ENCODE data around the gene COL25A1. TPM values are rescaled to one million over a fixed set of nuclear protein-coding genes. Genes with fewer than 3 reads are reported as not detected.

The COL25A1 gene
- total RNA-seq, 1 donor from 2014 or later: 1.3 TPM

DNA sequence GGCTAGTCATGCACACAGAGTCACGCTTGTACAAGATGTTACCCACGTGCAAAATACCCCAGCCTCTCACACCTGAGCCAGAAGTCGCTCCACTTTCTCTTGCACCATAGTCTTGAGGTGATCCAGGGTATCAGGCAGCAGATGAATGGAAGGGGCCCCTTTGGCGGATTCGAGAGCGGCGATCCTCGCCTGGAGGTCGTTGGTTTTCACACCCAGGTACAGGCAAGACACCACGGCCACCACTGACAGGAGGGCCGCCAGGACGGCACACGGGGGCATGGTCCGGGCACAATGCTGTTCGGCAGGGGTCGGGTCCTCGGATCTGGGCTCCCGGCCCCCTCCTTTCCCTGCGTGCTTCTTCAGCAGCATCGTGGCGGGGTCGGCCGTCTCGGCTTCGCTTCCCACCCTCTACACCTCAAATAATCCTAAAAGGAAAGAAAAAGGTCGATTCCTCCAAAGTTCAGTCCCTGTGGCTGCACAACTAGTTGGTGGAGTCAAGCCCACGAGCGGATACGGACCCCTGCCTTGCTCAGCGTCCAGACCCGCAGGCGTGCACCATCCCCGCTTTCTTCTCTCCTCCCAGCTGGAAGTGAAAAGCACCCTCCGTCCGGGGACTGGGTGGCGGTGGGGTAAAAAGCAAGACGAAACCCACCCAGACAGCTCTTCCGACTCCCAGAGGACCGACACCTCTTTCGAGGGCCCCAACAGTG, 652 bp downstream of the COL25A1 start:
- Mint-ChIP-seq H3K4me1 (ENCODE audit: unreplicated experiment) (peaks cover 10% of the 10 kb centered on the region), H3K4me3 (ENCODE audit: unreplicated experiment) (peak overlapping the region; percentile 78), H3K36me3 (ENCODE audit: unreplicated experiment) (no peaks in the 10 kb centered on the region), H3K9me3 (ENCODE audit: unreplicated experiment) (no peaks in the 10 kb centered on the region), H3K27ac (ENCODE audit: unreplicated experiment) (no peak overlapping the region), H3K27me3 (ENCODE audit: unreplicated experiment) (peaks cover 44% of the 10 kb centered on the region)
- no peak for DNase-seq (ENCODE audit: extremely low spot score, unreplicated experiment)
- TF ChIP-seq, protein P1, sequence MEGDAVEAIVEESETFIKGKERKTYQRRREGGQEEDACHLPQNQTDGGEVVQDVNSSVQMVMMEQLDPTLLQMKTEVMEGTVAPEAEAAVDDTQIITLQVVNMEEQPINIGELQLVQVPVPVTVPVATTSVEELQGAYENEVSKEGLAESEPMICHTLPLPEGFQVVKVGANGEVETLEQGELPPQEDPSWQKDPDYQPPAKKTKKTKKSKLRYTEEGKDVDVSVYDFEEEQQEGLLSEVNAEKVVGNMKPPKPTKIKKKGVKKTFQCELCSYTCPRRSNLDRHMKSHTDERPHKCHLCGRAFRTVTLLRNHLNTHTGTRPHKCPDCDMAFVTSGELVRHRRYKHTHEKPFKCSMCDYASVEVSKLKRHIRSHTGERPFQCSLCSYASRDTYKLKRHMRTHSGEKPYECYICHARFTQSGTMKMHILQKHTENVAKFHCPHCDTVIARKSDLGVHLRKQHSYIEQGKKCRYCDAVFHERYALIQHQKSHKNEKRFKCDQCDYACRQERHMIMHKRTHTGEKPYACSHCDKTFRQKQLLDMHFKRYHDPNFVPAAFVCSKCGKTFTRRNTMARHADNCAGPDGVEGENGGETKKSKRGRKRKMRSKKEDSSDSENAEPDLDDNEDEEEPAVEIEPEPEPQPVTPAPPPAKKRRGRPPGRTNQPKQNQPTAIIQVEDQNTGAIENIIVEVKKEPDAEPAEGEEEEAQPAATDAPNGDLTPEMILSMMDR (IDR thresholded peaks at IDR 0.05): no peak

DNA sequence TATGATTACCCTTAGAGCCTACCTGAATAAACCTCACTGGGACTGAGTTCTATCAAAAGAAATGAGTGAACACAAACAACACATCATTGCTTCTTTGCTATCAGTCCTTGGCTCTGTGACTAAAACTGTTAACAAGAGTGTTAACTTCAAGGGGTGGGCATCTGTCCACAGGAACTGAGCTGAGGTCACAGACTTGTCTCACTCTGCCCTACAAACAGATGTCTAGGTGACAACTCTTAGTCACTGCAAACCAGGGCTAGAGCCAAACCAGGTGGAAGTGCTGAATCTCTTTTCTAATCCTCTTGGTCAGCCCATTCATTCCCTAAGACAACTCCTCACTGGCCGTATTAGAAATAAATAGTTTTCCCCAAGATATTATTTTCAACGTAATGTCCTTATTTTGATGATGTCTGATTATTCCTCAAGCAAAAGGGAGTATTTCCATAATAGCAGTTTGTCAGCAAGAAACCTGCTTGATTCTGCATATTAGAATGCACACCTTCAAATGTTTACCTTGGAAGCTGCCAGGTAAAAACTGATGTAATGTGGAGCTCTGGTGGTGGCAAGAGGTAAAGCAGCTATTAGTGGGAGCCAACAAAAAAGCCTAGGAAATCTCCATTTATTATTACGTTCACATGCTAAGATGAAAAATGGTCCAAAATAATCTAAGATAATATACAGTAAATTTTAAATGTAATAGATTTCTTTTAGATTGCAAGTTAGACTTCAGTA, 4.0 kb downstream of the COL25A1 start:
- Mint-ChIP-seq H3K4me1 (ENCODE audit: unreplicated experiment) (peaks cover 13% of the 10 kb centered on the region), H3K27ac (ENCODE audit: unreplicated experiment) (no peak overlapping the region), H3K27me3 (ENCODE audit: unreplicated experiment) (peaks cover 30% of the 10 kb centered on the region), H3K4me3 (ENCODE audit: unreplicated experiment) (no peak overlapping the region), H3K9me3 (ENCODE audit: unreplicated experiment) (no peaks in the 10 kb centered on the region), H3K36me3 (ENCODE audit: unreplicated experiment) (no peaks in the 10 kb centered on the region)
- DNase-seq (ENCODE audit: extremely low spot score, unreplicated experiment): no peak
- TF ChIP-seq, protein P1 (IDR thresholded peaks at IDR 0.05): peak; percentile 68

DNA sequence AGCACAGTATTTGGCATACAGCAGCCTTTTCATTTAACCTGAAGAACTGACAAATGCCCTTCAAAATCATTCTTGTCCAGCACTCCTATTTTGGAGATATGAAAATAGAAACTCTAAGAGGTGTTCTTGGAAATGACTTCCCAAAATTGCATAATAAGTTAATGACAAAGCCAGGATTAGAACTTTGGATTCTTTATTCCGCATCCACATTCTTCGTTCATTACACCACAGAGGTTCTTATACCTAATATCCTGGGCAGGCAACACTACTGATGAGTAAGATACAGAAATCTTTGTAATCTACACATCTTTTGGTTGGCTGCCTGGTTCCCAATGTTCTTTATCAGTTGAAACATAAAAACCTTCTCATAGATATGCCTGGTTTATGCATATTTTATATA, 5.9 kb downstream of the COL25A1 start:
- TF ChIP-seq, protein P1 (IDR thresholded peaks at IDR 0.05): no peak
- H3K4me1 Mint-ChIP-seq (ENCODE audit: unreplicated experiment): peaks cover 2% of the 10 kb centered on the region
- no peak for DNase-seq (ENCODE audit: extremely low spot score, unreplicated experiment)
- H3K27ac Mint-ChIP-seq (ENCODE audit: unreplicated experiment): no peak overlapping the region
- peaks cover 21% of the 10 kb centered on the region for H3K27me3 Mint-ChIP-seq (ENCODE audit: unreplicated experiment)
- H3K9me3 Mint-ChIP-seq (ENCODE audit: unreplicated experiment): no peaks in the 10 kb centered on the region
- no peak overlapping the region for H3K4me3 Mint-ChIP-seq (ENCODE audit: unreplicated experiment)
- no peaks in the 10 kb centered on the region for H3K36me3 Mint-ChIP-seq (ENCODE audit: unreplicated experiment)

DNA sequence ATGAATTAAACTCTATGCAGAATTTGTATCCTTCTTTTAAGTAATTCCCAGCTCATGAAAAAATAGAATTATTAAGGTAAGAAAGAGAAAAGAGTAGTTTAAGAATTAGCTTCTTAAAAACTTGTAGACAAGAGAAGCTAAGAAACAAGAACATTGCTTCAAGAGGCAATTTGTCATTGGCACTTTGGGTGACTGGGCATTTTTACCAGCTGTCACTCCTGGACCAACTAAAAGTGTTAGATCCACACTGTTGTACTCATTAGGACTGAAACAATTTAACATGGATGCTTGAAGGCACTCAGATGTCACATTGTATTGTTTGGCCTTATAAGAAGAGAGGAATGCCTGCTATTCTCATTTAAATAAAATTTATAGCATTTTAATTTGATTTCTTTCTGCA, 7.4 kb downstream of the COL25A1 start:
- no peak for DNase-seq (ENCODE audit: extremely low spot score, unreplicated experiment)
- TF ChIP-seq, protein P1 (IDR thresholded peaks at IDR 0.05): no peak
- Mint-ChIP-seq H3K4me1 (ENCODE audit: unreplicated experiment) (peaks cover 2% of the 10 kb centered on the region), H3K9me3 (ENCODE audit: unreplicated experiment) (no peaks in the 10 kb centered on the region), H3K27ac (ENCODE audit: unreplicated experiment) (no peak overlapping the region), H3K27me3 (ENCODE audit: unreplicated experiment) (peaks cover 8% of the 10 kb centered on the region), H3K36me3 (ENCODE audit: unreplicated experiment) (no peaks in the 10 kb centered on the region), H3K4me3 (ENCODE audit: unreplicated experiment) (no peak overlapping the region)

DNA sequence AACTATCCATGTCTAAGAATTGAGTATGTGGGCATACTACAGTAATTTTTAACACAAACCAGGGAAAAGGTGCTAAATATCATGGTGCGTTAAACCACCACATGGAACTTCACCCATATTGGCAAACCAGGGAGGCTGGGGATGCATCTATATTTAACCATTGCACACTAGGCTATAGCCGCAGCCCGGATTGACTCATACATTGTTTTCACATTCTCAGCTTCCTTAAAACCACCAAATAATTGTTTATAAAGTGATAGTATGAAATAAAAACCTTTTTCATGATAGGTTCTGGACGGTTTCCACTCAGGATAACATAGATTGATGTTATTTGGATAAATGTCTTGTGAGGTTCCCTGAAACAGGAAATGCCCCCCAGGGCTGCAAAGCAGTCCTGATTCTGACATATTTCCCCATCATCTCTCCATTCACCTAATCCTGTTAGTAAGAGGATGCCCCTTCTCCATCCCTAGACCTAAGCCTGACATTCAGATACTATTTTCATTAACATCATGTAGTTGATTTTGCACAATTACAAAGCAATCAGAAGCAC, 7.9 kb downstream of the COL25A1 start:
- no peak for DNase-seq (ENCODE audit: extremely low spot score, unreplicated experiment)
- TF ChIP-seq, protein P1 (IDR thresholded peaks at IDR 0.05): no peak
- Mint-ChIP-seq H3K4me3 (ENCODE audit: unreplicated experiment) (no peak overlapping the region), H3K27ac (ENCODE audit: unreplicated experiment) (no peak overlapping the region), H3K9me3 (ENCODE audit: unreplicated experiment) (no peaks in the 10 kb centered on the region), H3K36me3 (ENCODE audit: unreplicated experiment) (no peaks in the 10 kb centered on the region), H3K27me3 (ENCODE audit: unreplicated experiment) (peaks cover 3% of the 10 kb centered on the region), H3K4me1 (ENCODE audit: unreplicated experiment) (peaks cover 2% of the 10 kb centered on the region)
